Measurements from ENCODE around the gene DGCR6. TPM values are rescaled to one million over a fixed set of nuclear protein-coding genes. Genes with fewer than 3 reads are reported as not detected.
"Not testable (repeated sequence)": the region's sequence is repeated elsewhere in the genome, so short reads cannot be mapped to it uniquely, and the experiment has no call there.

DGCR6 gene
- total RNA-seq, 1 experiment from 2014 or later: 4.7 TPM

DNA sequence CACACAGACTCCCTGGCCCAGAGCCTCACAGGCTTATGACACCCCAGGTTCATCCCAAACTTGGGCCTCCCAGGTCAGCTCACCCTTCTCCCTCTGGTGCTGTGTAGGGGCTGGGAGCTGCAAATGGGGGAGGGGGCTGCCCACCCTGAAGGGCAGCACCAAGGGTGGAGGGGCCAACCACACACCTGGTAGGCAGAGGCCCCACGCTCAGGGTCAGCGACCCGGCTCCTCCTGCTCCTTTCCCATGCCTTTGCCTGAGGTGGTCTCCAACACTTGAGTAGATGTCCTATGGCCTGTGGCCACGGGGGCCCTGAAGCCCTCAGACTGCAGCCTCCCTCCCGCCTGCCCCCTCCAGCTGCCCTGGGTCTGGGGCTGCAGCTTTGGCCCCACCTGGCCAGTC lies 3.4 kb downstream of the DGCR6 start (continued):
- TF ChIP-seq, protein P1, sequence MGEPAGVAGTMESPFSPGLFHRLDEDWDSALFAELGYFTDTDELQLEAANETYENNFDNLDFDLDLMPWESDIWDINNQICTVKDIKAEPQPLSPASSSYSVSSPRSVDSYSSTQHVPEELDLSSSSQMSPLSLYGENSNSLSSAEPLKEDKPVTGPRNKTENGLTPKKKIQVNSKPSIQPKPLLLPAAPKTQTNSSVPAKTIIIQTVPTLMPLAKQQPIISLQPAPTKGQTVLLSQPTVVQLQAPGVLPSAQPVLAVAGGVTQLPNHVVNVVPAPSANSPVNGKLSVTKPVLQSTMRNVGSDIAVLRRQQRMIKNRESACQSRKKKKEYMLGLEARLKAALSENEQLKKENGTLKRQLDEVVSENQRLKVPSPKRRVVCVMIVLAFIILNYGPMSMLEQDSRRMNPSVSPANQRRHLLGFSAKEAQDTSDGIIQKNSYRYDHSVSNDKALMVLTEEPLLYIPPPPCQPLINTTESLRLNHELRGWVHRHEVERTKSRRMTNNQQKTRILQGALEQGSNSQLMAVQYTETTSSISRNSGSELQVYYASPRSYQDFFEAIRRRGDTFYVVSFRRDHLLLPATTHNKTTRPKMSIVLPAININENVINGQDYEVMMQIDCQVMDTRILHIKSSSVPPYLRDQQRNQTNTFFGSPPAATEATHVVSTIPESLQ (CRISPR knock-in tag; IDR thresholded peaks at IDR 0.05): no peak
- TF ChIP-seq GABPB1 (CRISPR knock-in tag; IDR thresholded peaks at IDR 0.05) (no peak), ZNF219 (CRISPR knock-in tag; IDR thresholded peaks at IDR 0.05; ENCODE audit: borderline replicate concordance) (no peak)
- TF ChIP-seq, protein P2, sequence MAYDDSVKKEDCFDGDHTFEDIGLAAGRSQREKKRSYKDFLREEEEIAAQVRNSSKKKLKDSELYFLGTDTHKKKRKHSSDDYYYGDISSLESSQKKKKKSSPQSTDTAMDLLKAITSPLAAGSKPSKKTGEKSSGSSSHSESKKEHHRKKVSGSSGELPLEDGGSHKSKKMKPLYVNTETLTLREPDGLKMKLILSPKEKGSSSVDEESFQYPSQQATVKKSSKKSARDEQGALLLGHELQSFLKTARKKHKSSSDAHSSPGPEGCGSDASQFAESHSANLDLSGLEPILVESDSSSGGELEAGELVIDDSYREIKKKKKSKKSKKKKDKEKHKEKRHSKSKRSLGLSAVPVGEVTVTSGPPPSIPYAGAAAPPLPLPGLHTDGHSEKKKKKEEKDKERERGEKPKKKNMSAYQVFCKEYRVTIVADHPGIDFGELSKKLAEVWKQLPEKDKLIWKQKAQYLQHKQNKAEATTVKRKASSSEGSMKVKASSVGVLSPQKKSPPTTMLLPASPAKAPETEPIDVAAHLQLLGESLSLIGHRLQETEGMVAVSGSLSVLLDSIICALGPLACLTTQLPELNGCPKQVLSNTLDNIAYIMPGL (CRISPR knock-in tag; IDR thresholded peaks at IDR 0.05): no peak

DNA sequence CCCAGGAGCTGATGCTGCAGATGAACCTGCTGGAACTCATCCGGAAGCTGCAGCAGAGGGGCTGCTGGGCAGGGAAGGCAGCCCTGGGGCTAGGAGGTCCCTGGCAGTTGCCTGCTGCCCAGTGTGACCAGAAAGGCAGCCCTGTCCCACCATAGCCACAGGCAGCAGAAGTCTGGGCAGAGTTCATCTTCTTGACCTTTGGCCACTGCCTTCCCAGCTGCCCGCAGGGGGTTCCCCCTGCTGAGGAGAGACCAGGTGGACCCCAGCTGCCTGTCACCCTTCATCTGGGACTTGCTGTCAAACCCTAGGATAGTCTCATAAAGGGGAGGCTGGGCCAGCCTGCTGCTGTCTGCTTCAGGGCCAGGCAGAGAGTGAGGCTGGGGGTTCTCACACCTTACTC lies 5.4 kb downstream of the DGCR6 start:
- CTCF ChIA-PET: interaction anchor here (1.2 kb wide), 1 partner anchor 13 kb away, joined by 3 read pairs; no protein-coding TSS in a partner anchor
- H3K4me3 Mint-ChIP-seq; ATAC-seq; H3K9me3 Mint-ChIP-seq; DNase-seq (ENCODE audit: low spot score); POLR2A ChIA-PET; H3K4me1 Mint-ChIP-seq; H3K27me3 Mint-ChIP-seq (ENCODE audit: low read depth); H3K36me3 Mint-ChIP-seq; H3K27ac Mint-ChIP-seq: not testable (repeated sequence)

DNA sequence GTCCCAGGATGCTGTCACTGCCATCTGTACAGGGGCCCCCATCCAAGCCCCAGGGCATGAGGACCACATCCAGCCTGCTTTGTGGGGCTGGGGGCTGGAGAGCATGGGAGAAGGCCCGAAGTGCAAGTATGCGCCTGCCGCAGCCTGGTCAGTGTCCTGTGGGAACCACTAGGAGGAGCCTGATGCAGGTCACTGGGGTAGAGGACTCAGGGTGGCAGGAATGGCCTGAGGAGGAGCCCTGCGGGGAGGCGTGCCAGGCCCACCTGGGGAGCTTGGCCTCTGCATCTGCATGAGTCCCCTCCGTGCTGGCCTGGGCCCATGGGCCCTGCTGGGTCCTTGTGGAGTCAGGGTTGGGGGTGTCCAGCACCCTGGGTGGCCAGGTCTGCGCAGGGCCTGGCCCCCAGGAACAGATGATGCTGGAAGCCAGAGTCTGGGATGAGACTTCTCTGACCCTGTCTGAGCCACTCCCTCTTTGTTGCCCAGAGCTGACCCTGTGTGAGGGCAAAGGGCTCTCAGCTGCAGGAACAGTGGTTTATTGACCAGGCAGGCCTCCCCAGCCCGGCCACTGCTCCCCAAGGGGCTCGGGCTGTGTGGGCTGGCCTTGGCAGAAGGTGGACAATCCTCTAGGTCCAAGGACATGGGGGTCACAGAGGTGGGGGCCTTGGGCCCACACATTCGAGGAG lies 6.3 kb downstream of the DGCR6 start:
- H3K9me3 Mint-ChIP-seq; H3K36me3 Mint-ChIP-seq; H3K27ac Mint-ChIP-seq; H3K4me1 Mint-ChIP-seq; H3K27me3 Mint-ChIP-seq (ENCODE audit: low read depth); DNase-seq (ENCODE audit: low spot score); H3K4me3 Mint-ChIP-seq: not testable (repeated sequence)
- POLR2A ChIA-PET: interaction anchor here (0.7 kb wide), 1 partner anchor 17 kb away, joined by 3 read pairs; no protein-coding TSS in a partner anchor
- ATAC-seq: peak; percentile 58
- CTCF ChIA-PET: interaction anchor here (1.5 kb wide), 2 partner anchors 11 to 17 kb away, joined by 6 to 7 read pairs; no protein-coding TSS in a partner anchor

DNA sequence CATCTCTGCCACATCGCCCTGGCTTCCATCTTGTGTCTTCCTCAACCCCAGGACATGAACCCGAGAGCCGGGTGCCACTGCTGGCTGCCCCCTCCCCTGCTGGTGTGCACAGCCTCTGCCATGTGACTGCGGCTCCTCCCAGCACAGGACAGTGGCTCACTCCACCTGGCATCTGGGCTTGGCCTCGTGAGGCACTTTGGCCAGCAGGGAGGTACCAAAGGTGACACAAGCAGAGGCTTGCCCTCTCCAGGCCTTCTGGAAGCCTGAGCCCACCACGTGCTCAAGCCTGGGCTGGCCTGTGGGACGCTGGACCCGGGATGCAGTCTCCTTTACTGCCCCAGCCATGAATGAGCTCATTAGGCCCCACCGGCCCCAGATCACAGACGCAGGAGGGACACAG lies 8.4 kb downstream of the DGCR6 start:
- H3K36me3 Mint-ChIP-seq; H3K27me3 Mint-ChIP-seq (ENCODE audit: low read depth); POLR2A ChIA-PET; H3K27ac Mint-ChIP-seq; H3K9me3 Mint-ChIP-seq; H3K4me1 Mint-ChIP-seq; H3K4me3 Mint-ChIP-seq; DNase-seq (ENCODE audit: low spot score); ATAC-seq: not testable (repeated sequence)
- CTCF ChIA-PET: interaction anchor here (1.3 kb wide), 1 partner anchor 9 kb away, joined by 3 read pairs; the partner anchor contains the start of gene DGCR6

DNA sequence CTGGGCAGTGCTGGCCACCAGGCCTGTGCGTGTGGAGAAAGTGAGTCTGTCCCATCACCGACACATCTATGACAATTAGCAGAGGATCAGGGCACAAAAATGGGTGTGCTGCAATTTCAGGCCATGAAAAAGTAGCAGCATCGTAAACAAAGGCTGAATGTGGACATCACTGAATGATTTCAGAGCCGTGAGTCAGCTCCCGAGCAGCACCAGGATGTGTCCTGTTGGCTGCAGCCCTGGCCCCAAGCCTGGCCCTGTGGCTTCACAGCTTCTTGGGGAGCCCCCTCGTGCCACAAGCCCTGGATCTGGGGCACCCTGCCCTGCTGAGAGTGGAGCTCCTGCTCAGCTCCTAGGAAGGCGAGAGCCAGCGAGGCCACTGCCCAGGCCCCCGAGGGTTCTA lies 9.4 kb downstream of the DGCR6 start:
- H3K4me3 Mint-ChIP-seq; POLR2A ChIA-PET; H3K36me3 Mint-ChIP-seq; DNase-seq (ENCODE audit: low spot score); H3K4me1 Mint-ChIP-seq; ATAC-seq; H3K27ac Mint-ChIP-seq; H3K27me3 Mint-ChIP-seq (ENCODE audit: low read depth); H3K9me3 Mint-ChIP-seq: not testable (repeated sequence)
- CTCF ChIA-PET: interaction anchor here (1.3 kb wide), 1 partner anchor 10 kb away, joined by 3 read pairs; the partner anchor contains the start of gene DGCR6

DNA sequence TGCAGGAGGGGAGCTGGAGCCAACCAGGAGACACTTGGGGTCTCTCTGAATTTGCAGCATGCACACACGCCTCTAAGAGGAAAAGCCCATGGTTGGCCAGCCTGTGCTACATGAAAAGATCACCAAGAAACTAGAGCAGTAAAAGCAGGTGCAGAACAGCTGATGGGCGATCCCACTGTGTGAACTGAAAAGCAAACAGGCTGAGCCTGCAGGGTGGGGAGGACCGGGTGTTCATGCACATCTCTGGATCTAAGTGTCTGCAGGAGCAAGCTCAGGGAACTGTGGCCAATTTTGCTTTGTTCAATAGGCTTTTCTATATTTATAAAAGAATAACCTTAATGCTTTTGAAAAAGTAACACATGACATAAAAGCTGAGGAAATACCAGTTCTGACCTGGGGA lies 11.7 kb downstream of the DGCR6 start:
- H3K9me3 Mint-ChIP-seq; ATAC-seq; H3K36me3 Mint-ChIP-seq; DNase-seq (ENCODE audit: low spot score); CTCF ChIA-PET; H3K4me3 Mint-ChIP-seq; H3K4me1 Mint-ChIP-seq; POLR2A ChIA-PET; H3K27me3 Mint-ChIP-seq (ENCODE audit: low read depth); H3K27ac Mint-ChIP-seq: not testable (repeated sequence)

DNA sequence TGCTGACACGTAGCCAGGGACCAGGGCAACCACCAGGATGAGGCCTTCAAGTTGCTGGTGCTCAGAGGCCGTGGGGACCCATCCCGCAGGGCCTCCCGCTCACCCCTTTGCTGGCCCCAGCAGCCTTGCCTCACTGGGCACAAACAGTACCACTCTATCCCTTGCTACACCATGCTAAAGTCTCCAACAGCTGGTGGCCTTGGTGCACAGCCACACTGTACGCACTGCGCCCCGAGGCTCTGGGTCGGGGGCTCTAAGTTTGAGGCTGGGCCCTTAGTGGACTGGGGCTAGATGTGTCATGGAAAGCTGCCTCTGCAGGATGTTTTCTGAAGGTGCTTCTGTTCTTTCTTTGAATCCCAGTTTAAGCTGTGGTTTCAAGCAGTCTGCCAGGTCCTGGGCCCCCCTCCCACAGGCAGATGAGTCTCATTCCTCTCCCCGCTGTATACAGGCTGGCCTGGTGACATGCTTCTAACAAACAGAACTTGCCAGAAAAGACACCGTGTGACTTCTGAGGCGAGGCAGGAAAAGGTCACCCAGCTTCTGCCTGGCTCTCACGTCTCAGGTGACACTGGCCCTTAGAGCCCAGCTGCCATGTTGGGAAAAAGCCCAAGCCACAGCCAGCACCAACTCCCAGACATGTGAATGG lies 14.3 kb downstream of the DGCR6 start:
- H3K9me3 Mint-ChIP-seq; DNase-seq (ENCODE audit: low spot score); H3K27ac Mint-ChIP-seq; H3K27me3 Mint-ChIP-seq (ENCODE audit: low read depth); H3K4me1 Mint-ChIP-seq; H3K36me3 Mint-ChIP-seq; H3K4me3 Mint-ChIP-seq; ATAC-seq: not testable (repeated sequence)
- POLR2A ChIA-PET: interaction anchor here (1.2 kb wide), 1 partner anchor 9 kb away, joined by 3 read pairs; no protein-coding TSS in a partner anchor
- CTCF ChIA-PET: interaction anchor here (1.0 to 1.2 kb wide), 2 partner anchors 12 to 13 kb away, joined by 3 read pairs; no protein-coding TSS in a partner anchor

Measured in WTC11 (cell line).